GM19455 (cell line): Measurements from ENCODE around the gene ENDOV.
A peak's percentile ranks its signal among the peaks of the same experiment; 100 is the strongest.

Experiments
- ATAC-seq: cut with Tn5 transposase; IDR thresholded peaks from one replicate; pipeline ENCODE4 v1.9.1; 2021; ENCODE audit not compliant: unreplicated experiment

Gene ENDOV

GRCh38 chr17:80414803-80415625 is at the start of gene ENDOV:
TSS of gene ENDOV (plus strand) at chr17:80415167. CDS start at chr17:80415195, 28 bp downstream.
- ATAC-seq = peak; percentile 95

GRCh38 chr17:80365983-80366382 is 49.0 kb upstream of the ENDOV start:
- no peak for ATAC-seq

GRCh38 chr17:80367503-80367902 is 47.5 kb upstream of the ENDOV start:
- no peak for ATAC-seq

DNA sequence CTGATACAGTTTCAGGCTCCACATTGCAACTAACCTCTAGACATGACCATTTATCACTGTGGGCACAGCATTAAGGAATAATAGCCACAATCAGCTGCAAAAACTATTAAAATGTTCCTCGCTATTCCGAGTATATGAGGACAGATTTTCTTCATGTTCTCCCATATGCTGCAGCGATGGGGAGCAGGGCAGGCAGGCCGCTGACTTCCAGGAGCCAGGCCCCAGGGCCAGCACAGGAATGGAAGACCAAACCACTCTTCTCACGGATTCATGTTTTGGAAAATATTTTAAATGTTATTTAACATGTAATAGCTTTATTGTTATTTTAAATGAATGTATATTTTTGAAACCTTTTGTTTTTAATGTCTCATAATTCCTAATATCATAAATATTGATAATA is 43.8 kb upstream of the ENDOV start:
- no peak for ATAC-seq

GRCh38 chr17:80372456-80372855 is 42.5 kb upstream of the ENDOV start:
- no peak for ATAC-seq

DNA sequence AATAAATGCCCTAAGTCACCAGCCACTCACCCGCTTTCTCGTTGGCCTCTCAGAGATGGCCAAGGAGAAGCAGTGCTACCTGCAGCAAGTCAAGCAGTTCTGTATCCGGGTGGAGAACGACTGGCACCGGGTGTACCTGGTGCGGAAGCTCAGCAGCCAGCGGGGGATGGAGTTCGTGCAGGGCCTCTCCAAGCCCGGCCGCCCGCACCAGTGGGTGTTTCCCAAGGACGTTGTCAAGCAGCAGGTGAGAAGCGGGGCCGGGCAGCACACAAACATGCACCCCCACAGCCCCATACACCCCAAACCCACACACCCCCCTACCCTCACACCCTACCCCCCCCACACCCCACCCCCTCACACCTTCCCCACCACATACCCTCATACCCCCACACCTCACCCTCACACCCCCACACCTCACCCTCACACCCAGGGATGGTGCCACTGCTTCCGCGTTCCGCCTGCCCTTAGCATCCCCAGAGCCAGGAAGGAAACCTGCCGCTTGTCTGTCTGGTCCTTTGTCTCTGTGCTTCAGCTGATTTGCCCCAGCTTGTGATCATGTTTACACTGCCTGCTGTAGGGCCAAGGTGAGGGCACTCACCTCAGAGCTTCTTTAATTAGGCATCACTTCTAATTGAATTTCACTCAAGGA is 41.9 kb upstream of the ENDOV start:
- no peak for ATAC-seq

DNA sequence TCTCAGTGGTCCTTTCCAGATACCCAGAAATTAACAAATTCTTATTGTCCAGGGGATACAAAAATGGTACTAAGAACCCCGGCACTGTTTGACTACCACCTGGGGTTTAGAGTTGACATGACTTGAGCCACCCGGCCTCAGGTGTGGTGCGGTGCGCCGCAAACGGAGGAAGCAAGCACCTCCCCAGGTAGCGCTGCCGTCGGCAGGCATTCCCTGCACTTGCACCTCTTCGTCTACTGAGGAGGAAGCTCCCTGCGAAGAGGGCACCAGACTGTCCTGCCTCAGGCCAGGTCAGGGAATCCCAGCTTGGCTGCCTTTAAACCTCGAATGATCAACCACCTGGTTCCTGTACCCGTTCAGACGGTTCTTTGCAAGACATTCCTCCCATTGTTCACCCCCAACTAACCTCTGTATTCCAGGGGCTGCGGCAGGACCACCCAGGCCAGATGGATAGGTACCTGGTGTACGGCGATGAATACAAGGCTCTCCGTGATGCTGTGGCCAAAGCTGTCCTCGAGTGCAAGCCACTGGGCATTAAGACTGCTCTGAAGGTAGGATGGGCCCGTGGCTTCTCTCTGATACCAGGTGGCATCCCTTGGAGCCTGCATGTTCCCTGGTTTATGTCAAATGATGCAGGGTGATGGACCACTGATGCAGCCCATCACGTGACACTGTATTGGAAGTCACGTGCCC is 40.8 kb upstream of the ENDOV start:
- ATAC-seq = no peak

DNA sequence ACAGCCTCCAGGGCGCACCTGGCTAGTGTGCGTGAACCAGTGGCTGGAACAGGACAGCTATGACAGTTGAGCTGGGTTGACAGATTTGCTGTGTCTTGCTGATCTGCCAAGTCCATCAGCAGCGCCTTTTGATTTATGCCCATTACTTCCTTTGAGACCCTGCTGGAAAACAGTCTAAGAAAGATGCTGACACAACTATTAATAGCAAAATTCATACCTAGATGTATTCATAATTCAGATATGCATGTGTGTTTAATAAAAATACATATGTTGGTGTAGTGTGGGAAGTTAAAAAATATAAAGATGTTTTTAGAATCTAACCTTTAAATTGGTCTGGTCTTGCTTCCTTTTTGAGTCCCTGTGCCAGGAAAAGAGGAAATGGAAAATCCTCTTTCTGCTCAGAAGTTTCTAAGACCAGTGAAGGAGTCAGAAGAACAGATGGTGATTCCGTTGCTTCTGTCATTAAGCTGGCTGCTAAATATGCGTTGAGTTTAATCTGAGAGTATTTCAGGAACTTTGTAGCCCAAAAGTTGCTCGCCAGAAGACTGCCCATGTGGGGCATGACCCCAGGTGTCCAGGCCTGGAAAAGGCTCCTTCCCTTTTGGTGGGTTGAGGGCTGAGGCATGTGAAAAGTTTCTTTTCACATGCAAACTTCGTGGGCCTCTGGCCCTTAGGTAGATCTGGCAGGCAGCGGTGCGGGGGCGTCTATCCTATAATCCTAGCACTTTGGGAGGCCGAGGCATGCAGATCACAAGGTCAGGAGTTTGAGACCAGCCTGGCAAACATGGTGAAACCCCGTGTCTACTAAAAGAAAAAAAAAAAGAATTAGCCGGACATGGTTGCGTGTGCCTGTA is 40.0 kb upstream of the ENDOV start:
- no peak for ATAC-seq

DNA sequence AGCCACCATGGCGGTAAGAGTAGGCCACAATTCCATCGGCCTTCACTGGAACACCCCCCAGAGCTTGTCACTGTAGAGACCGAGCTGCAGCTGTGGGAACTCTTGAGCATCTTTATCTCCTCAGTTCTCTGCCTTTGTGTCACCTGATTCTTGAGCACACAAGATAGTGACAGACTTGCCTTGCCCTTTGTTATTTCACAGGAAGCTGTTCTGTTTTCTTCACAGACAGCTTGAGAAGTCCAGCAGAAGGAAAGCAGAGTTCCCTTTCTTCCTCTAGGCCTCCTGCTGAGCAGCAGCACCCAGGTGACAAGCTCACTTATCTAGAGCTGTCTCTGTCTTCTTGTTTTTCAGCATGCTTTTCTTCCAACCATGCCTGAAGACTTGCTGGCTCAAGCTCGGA is 38.4 kb upstream of the ENDOV start:
- no peak for ATAC-seq

- ATAC-seq = no peak
These were observed 37.2 kb upstream of the ENDOV start for GRCh38 chr17:80377798-80378197.

- ATAC-seq = no peak
These were observed 35.6 kb upstream of the ENDOV start for GRCh38 chr17:80379348-80379747.

- no peak for ATAC-seq
These were observed 34.9 kb upstream of the ENDOV start for GRCh38 chr17:80380068-80380467.

- ATAC-seq = no peak
These were observed 34.4 kb upstream of the ENDOV start for GRCh38 chr17:80380555-80381002.

- no peak for ATAC-seq
These were observed 33.5 kb upstream of the ENDOV start for GRCh38 chr17:80381416-80381923.

- no peak for ATAC-seq
These were observed 32.5 kb upstream of the ENDOV start for GRCh38 chr17:80382446-80382845.

- no peak for ATAC-seq
These were observed 32.0 kb upstream of the ENDOV start for GRCh38 chr17:80382956-80383355.

- no peak for ATAC-seq
These were observed 30.6 kb upstream of the ENDOV start for GRCh38 chr17:80384078-80384960.

DNA sequence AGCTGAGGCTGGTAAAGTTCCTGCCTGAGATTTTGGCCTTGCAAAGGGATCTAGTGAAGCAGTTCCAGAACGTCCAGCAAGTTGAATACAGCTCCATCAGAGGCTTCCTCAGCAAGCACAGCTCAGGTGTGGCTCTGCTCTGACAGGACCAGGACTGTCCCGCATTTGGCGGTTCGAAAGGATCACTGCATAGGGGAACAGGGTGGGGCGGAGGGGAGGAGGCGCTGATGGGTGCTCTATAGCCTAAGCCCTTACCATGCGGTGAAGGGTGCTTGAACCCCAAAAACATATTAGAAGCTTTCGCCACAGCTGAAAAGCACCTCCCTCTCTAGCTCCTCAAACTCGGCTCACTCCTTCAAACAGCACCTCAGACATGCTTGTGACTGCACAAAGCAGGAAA is 29.9 kb upstream of the ENDOV start:
- no peak for ATAC-seq

DNA sequence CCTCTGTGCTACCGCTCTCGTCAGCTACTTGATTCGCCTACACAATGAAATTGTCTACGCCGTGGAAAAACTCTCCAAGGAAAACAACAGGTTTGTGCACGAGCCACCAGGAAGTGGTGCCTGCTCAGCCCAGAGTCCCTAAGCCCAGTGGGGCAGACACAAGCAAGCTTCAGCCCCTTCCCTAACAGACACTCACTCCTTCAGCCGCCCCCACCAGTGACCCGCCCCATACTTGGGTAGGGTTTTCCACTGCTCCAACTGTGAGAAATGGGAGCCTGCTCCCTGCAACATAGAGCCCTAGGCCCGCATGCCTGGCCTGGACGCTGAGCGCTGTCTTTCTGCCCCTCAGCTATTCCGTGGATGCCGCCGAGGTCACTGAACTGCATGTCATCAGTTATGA is 28.6 kb upstream of the ENDOV start:
- ATAC-seq = no peak

- no peak for ATAC-seq
These were observed 27.9 kb upstream of the ENDOV start for GRCh38 chr17:80387071-80387470.
